ENCODE measurements around the gene ELFN2.
A peak's percentile ranks its signal among the peaks of the same experiment; 100 is the strongest.

Gene ELFN2

DNA sequence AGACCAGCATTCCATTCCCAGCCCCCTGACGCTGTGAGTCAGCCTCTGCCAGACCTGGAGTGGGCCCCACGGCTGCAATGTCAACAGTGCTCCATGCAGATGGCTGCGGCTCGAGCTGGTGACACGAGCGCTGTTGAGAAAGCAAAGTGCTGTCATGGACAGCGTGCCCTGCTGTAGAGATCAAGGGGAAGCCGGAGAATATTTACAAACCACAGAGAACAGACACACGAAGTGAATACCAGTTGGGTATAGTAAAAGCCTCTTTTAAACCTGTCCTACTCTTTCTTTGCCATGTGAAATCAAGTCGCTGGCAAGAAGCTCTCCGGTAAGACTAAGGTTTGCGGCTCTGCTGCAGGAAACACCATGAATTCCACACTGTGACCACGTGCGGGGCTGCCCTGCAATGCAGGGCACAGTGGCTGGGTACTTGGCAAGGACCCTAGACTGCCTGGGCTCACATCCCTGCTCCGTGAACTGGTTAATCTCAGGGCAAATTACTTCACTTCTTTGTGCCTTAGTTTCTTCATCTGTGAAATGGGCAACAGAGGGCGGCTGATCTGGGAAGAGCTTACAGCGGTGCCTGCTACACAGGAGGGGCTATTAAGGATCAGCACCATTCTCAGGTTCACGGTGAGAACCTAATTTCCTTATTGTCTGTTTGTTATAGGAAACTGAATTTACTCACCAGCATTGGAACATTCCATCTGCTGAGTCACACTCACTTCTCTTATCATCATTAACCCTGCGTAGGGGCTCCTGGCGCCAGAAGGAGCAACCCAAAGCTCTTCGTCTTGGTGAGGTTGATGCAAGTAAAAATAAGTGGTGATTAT, 27.8 kb upstream of the ELFN2 start:
- no peak for DNase-seq

DNA sequence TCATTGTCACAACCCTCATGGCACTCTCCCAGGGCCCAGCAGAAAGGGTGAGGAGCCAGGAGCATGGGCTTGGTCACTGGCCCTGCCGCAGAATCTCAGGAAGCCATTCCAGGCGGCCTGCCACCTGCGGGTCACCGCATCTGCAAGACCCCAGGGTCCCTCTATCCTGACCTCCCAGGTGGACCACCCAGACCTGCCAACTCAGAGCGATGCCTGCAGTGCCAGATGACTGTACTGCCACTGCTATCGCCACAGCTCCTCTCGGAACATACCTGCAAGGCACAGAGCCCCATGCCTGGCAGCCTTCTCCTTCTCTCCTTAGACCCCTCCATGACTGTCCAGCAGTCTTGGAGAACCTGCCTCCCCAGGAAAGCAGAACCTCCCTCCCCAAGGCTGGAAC, 26.4 kb upstream of the ELFN2 start:
- no peak for DNase-seq

DNA sequence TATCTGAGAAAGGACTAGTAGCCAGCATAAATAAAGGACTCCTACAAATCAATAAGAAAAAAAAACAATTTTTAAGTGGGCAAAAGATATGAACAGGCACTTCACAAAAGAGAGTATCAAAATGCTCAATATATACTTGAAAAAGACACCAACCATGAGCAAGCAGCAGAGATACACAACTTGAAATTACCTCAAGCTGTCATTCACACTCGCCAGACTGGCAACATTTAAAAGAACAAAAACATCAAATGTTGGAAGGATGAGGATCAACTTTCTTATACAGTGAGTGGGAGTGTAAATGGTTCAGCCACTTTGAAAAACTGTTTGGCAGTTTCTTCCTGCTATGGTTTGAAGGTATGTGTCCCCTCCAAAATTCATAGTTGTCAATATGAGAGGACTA, 23.9 kb upstream of the ELFN2 start:
- DNase-seq: no peak

DNA sequence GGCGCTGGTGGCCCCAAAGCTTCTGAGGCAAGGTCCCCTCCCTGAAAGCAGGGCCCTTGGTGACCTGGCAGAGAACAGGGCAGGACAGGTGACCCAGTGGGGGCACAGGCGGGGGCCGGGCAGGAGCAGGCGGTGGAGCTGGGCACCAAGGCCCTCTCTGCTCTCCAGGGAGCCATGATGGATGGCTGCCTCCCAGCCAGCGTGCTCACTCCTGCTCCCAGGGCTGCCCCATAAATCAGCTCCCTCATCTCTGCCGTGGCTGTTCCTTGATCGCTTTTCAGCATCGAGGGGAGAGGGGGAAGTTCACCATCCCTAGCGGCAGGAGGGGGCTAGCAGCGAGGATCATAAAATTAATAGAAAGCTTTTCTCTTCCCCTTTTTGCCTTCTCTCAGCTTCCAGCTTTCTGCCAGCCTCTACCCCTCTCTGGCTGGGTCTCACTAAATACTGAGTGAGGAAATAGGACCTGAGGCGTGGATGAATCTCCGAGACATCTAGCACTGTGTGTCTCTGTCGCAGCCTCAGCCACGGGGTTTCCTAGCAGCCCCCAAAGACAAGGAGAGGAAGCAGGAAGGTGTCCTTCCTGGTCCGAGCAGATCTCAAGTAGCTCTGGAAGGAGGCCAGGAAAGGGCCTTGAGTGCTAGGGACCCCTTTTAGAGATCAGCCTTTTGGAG, 22.2 kb upstream of the ELFN2 start:
- no peak for DNase-seq

DNA sequence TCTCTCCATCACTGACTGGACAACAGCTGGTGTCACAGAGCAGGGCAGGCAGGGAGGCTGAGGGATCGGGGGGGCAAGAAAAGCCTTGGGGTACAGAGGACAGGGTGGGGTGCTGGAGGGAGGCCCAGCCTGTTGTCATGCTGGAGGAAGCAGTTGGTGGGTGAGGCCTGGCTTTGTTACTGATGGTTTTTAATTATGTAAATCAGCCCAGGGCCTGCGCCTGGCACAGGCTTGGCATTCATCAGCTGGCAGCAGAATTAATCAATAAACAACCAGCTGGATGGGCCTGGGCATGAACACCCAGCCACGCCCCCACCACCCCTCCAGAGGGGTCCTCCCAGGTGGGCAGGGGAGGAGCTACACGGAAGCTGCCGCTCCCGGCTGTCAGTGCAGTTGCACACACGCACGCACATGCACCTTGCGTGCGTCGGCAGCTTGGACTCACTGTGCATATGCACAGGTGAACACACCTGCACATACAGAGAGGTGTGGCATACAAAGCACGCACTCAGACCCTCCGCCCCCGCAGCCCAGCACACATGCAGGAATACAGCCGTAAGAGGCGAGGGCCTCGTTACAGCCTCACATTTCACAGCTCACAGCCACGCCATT, 21.3 kb upstream of the ELFN2 start:
- no peak for DNase-seq

DNA sequence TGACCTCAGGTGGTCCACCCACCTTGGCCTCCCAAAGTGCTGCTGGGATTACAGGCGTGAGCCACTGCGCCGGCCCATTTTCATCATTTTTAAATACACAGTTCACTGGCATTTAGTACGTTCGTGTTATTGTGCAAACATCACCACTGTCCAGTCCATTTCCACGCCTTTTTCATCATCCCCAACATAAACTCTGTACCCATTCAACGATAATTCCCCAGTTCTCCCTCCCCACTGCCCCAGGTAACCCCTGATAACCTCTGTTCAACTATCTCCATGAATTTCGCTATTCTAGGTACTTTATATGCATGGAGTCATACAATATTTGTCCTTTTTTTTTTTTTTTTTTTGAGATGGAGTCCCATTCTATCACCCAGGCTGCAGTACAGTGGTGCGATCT, 18.2 kb upstream of the ELFN2 start:
- DNase-seq: no peak

DNA sequence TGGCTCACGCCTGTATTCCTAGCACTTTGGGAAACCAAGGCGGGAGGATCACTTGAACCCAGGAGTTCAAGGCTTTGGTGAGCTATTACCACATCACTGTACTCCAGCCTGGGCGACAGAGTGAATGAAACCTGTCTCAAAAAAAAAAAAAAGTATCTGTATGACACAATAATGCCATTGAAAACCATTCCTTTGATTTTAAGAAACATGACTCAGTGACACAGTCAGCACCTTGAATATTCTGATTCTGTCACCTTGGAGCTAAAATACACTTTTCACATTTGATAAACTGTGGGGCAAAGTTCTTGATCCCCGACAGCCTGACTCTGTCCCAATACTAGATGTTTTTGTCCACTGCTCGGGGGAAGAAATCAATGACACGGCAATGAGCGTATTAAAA, 16.7 kb upstream of the ELFN2 start:
- DNase-seq: no peak

DNA sequence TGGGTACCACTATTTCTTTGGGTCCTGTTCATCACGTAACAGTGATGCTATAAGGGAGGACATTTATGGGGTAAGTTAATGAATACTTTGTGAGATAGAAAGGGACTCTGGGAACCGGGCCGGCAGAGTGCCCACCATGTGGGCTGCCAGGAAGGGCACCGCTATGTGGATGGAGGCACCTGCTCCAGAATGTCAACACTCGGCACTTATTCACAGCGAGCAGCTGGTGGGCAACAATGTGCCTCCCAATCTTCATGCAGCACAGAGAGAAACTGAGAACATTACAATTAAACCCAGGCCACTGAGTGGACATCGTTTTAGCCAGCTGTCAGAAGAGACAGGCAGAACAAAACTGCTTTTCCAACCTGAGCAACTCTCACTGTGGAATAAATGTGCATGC, 15.8 kb upstream of the ELFN2 start:
- no peak for DNase-seq

DNA sequence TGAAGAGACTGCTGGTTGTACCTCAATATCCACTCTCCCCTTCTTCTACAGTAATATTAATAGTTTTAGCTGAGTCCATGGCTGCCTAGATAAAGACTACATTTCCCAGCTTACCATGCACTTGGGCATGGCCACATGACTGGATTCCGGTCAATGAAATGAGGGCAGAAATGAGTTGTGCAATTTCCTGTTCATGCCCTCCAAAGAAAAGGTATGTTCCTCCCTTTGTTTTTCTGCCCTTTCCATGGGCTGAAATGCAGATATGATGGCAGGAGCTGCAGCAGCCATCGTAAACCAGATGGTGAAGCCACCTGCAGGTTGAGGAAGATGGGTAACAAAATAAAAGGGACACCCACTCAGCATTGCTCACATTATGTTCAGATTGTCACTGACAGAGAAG, 15.3 kb upstream of the ELFN2 start:
- DNase-seq: no peak

DNA sequence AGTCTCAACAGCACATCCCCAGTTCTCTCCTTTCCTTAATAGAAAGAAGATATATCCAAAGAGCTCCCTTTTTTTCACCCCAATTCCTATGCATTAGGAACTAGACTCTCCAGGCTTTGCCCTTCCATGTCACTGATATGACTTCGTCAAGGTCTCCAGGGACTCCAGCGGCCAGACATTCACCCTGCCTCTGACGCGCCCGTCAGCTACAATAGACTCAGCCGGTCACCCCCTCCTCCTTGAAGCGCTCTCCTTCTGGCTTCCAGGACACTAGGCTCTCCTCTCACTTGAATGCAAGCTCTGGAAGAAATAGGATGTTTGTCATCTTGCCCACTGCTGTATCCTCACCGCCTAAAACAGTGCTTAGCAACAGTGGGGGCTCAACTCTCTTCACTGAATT, 14.9 kb upstream of the ELFN2 start:
- DNase-seq: no peak

DNA sequence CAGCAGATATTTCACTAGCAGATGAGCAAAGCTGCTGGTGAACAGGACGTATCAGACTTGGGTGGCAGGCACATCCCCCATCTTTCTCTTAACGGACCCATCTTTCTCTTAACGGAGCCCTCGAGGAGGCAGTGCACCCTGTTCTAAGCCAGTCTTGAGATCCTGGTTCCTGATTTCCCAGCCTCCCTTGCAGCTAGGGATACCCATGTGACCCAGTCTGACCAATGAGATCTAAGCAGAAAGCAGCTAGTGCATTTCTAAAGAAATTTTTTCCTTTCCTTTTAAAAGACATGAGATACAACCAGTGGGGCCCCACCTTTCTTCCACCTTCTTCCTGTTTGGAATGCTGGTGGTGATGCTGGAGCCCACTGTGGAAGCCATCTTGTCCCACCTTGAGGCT, 13.6 kb upstream of the ELFN2 start:
- DNase-seq: no peak

DNA sequence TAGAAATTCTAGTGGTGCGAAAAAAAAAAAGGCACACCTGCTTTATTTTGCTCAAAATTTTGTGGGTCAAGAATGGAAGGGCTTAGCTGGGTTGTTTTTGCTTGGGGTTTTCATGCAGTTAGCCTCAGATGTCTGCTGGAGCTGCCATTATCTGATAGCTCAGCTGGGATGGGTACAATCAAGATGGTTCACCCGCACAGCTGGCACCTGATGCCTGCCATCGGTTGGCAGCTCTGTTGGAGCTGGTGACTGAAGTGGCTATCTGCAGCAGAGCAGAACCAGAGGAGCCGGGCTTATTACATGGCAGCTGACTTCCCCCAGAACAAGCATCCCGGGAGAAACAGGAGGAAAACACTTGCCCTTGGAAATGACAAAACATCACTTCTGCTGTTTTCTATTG, 12.1 kb upstream of the ELFN2 start:
- no peak for DNase-seq

DNA sequence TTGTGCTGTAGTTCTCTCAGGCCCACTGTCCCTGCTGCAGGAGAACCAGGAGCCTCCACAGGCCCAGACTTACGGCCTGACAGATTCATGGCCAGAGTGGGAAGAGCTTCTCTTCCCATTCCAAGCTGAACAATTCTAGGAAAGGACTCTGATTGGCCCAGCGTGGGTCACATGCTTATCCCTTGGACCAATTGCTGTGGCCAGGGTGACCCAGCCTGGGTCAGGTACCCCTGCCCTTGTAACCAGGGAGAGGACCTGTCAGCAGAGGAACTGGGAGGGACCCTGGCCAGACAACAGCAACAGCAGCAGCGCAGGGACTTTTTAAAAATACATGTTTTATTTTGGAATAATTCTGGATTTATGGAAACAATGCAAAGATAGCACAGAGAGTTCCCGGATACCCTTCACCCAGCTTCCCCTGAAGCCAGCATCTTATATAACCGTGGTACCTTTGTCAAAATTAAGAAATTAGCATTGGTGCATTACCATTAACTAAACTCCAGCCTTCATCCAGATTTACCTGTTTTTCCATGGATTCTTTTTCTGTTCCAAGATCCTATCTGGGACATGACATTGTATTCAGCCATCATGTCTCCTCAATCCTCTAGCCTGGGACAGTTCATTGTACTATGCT, 8.8 kb upstream of the ELFN2 start:
- no peak for DNase-seq

DNA sequence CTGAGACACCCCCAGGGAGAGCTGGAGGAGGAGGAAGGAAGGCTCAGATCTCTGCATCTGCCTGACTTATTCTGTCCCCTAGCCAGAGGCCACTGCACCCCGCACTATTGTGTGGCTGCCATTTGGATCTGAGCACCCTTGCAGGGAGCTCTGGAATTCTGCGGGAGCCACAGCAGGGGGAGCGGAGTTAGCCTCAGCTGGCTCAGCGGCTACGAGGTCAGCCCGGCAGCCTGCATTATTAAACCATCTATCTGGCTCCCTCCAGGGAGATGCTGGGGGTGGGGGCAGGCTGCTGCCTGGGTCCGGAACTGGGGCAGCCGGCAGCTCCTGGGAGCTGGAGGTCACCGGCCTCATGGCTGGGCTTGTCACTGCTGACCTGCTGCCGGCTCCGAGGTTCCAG, 6.5 kb upstream of the ELFN2 start:
- no peak for DNase-seq

DNA sequence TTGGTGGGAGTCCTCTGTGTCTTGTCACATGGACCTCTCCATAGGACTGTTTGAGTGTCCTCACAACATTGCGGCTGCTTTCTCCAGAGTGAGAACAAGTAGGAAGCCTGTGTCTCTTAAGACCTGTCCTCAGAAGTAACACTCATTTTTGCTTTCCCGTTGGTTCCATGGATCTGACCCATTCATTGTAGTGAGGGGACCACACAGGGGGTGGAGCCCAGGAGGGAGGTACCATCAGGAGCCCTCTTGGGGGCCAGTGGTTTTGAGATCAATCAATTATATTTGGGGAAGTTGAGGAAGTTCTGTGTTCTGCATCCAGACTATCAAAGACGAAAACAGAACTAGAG, 5.4 kb upstream of the ELFN2 start:
- no peak for DNase-seq

DNA sequence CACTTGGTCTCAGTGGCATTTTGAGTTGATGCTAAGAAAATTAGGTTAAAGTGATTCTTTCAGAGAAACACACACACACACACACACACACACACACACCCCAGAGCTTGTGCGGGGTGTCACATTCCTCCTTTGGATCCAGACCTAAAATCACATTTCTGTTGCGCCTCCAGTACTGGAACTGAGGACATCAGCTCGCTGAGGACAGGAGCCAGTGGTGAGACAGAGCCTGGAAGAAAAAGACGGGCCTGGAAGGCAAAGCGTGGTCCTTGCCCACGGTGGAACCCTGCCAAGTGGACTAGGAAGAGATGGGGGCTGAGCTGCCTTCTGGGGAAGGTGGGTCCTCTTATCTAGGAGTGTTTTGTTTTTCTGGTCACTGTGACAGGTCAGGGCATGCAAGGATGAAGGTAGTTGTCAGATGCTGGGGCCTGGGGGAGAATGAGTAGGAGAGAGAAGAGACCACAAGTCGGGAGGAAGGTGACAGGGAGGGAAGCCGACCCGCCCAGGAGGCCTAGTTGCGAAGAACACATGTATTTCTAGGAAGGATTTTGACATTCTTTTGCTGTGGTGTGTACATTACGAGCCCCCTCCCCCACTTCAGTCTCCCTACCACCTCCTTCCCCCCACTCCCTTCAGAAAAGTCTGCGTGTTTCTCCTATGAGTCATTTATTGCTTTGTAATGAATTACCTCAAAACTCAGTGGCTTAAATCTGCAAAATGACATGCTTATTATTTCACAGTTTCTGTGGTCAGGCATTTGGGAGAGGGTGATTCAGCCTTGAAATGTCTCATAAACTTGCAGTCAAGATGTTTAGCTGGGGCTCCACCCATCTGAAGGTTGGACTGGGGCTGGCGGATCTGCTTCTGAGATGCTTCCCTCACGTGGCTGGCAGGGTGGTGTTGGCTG, 4.8 kb upstream of the ELFN2 start:
- no peak for DNase-seq

DNA sequence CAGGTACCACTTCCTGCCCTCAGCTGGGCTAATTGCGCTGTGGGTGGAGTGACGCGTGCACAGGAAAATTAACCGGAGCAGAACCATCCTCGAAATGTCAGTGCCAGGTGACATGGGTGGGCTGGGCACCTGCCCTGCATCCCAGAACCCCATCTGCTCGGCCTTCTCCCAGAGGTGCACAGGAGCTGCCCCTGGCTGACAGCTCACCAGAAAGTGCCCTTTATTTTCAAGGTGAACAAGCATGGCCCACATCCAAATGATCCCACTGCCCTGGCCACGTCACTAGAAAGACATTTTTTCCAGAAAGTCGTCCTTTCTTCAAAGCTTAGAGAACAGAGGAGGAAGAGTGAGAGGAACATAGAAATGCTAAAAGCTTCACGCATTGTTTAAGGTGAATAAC, 4.1 kb upstream of the ELFN2 start:
- DNase-seq: no peak

DNA sequence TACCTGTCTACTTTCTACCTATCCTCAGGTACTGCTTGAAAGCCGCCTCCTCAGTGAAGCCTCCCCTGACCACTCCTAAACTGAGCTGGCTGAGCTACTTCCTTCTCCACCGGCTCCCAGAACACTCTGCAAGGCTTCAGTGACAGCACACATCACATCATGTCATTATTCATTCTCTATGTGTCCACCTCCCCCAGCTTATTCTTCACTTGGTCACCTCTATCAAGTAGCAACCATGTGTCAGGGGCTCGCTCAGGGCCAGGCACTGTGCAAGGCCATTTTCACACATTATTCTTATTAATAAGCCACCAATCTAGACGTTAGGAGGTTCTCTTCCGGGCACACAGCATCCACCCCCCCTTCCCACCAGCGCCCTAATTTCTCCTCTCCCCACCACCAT, 3.7 kb upstream of the ELFN2 start:
- DNase-seq: no peak

DNA sequence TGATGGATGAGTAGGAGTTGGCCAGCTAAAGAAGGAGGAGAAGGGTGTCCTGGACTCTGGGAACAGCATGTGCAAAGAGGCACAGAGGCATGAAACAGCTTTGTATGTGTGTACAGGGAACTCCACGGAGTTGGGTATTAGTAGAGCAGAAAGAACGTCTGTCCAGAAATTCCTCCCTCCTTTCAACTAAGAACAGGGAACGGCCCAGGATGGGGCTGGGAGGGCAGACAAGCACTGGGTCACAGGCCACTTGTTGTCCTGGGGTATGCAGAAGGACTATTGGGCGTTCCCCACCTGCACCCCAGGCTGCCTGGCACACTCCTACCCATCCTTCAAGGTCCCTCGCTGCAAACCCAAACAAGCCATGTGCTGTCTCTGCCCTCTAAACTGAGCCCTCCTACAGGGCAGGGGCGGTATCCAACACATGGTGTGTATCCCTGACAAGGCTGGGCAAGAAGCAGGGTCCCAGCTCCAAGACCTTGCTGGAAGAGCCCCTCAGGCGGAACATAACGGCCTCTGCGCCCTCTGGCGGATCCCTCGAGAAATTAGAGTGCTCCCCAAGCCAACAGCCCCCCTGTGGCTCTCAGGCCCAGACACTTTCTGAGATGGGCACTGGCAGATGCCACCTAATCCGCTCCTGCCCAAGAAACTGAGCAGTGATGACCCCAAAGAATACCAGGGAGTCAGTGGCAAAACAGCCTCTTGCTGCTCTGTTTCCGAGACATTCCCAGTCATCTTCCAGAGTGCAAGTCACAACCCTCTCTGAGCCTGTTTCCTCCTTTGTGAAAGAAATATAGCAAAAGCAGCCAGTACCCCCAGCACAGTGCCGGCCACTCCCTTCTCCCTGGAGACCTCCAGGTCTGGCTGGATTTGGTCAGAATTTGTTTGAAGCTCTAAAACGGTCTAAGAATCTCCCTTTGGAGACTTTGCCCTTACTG, 1.6 kb upstream of the ELFN2 start:
- peak; percentile 61 for DNase-seq

DNA sequence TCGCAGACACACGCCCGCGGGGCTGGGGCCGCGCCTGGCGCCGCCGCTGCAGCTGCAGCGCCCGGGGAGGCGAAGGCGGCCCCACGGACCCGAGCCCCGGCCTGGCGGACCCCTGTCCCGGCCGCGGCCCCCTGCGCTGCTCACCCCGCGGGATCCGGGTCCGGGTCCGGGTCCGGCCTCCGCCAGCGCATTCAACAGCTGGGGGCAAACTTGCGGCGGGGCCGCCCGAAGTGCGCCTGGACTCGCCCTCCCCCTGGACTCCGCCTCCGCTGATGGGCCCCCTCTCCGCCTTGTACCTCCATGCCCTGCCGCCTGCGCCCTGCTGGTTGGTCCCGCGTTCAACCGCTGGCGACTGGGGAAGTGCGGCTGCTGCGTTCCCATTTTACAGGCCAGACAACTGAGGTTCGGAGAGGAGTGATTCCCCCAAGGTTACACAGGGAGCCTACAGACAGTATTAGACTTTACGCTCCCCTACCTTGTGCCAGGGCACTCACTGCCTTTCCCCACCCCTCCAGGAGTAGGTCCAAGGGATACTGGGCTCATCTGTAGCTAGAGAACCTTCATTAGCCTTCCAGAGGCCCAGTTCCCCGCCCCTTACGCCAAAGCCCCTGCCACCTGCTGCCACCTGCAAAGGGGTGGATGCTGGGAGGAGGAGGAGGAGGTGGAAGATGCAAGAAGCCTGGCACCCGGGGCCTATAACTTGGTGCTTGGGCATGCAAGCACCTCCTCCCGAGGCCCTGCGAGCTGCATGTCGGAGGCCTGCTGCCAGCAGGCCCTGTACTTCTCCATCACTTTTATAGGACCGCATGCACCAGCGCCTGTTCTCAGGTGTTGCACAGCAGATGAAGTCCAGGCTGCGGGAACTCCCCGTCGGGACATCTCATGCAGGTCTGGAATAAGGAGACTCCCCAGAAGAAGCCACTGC, 694 bp upstream of the ELFN2 start:
- DNase-seq: no peak

DNA sequence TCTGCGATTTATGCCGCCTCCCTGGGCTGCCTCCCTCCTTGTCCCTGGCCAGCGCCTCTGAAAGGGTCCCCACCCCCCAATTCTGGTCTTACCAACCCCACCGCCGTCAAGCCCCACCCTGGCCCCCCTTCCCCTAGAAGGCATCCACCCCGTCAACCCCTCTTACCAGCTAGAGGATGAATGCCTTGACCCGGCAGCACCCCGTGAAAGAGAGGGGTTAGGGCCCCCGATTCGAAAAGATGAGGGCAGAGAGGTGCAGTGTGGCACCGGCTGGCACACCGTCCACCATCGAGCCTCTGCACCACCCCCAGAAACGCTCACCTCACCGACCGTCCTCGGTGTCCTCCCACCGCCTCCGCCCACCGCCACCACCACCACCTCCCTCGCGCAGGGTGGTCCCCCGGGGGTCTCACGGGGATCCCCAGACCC, 559 bp downstream of the ELFN2 start:
- no peak for DNase-seq

Measured in CD4-positive, alpha-beta T cell treated with Interleukin-10 for 1 hour (primary cell).